GM12892 (cell line): ENCODE data around the gene ASTN2.

ENCODE experiments used
- POLR2A ChIP-seq: IDR thresholded peaks from 2 replicates; pipeline ENCODE4 v1.6.1; 2011; ENCODE audit warnings: low read depth, low read length, control low read depth
- POLR2AphosphoS5 ChIP-seq: IDR thresholded peaks from 2 replicates; pipeline ENCODE4 v1.6.1; 2011; ENCODE audit warnings: low read depth, low read length, control low read depth
- TAF1 ChIP-seq: IDR thresholded peaks from 2 replicates; pipeline ENCODE4 v1.6.1; 2011; ENCODE audit warnings: low read depth, mild to moderate bottlenecking, control low read depth, low read length, borderline replicate concordance

DNA sequence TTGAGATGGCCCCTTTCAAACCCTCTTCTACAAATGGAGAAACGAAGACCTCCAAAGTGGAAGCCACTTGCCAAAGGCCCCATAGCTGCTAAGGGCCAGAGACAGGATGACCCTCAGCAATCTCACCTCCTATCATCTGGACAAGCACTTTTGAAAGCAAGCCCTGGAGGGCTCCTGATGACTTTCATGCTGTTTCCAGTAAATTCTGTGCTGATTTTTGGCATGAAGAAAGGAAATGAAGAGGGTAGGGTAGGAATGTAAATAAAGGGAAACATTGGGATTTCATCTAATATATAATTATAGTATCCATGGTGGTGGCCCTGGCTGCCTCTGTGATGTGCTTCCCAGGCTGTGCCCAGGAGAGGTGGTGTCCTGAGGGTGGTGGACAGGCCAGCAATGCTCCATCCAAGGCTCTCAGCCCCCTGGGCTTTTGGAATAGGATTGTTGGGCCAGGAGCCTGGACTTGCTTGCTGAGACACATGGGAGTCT lies 935.8 kb downstream of the ASTN2 start:
- TF ChIP-seq POLR2AphosphoS5 (no peak), POLR2A (no peak), TAF1 (no peak)
